Caki2 (cell line): Measurements from ENCODE around the gene CLEC7A. TPM values are rescaled to one million over a fixed set of nuclear protein-coding genes. Genes with fewer than 3 reads are reported as not detected.

ENCODE experiments used
- DNase-seq: peaks from one replicate; pipeline ENCODE4 v3.0.0-alpha.2; 2015; ENCODE audit warnings: low read depth
- in situ Hi-C: cut with HindIII; loops from 2 replicates; pipeline ENCODE4 v1.10.0; 2016; ENCODE audit warnings: low sequenced_read_pairs, low pct_unique_long_range_greater_than_20kb, mixed read lengths
- total RNA-seq: library from RNA; depleted of rRNA; stranded (reverse); fragments of >200 nt; shearing (Covaris generic); gene quantifications from 2 replicates; pipeline ENCODE4 v1.2.3, GENCODE V29; 2014; ENCODE audit warnings: low replicate concordance

CLEC7A gene
- total RNA-seq, 1 experiment from 2014 or later, result not detected

DNA sequence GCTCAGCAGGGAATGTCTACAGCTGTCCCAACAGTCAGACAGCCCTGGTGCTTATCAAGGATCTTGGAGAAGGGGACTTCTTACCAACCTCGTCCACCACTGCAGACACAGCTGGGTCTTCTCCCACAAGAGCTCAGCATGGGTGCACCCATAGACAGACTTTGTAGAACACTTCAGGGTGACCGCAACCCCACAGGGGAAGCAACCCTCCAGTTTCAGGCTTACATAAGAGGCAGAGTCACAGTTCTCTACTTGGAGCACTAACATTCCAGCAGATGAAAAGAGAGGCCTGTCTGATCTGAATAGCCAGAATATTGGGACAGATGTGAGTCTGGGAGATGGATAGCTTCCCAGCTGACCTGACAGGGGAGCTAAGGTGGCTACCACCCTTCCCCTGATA, 27.7 kb downstream of the CLEC7A start:
- no peak for DNase-seq

DNA sequence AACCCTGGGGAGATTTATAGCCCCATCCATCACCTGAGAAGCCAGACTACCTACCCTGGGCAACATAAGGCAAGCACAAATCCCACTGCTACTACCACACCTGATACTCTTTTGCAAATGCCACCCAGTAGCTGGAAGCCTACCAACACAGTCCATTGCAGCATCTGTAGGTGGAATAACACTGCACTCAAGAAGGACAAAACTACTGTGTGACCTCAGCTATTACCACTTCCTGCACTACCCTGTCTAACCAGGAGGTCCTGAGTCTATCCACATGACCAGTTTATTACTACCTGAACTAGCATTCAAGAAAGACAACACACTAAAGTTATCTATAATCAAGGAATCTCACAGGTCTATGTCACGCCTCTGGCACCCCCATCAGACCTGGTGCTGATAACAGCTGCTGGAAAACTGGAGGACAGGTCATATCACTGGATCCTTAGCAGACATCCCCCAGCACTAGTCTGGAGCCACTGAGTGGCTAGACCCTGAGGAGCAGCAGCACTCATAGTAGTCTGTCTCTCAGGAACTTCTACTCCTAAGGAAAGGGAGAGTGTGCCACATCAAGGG, 28.3 kb downstream of the CLEC7A start:
- in situ Hi-C loops, result no loop called here
- no peak for DNase-seq

More for the DNA sequence above, 27.7 kb downstream of the CLEC7A start:
- in situ Hi-C loops, result no loop called here

DNA sequence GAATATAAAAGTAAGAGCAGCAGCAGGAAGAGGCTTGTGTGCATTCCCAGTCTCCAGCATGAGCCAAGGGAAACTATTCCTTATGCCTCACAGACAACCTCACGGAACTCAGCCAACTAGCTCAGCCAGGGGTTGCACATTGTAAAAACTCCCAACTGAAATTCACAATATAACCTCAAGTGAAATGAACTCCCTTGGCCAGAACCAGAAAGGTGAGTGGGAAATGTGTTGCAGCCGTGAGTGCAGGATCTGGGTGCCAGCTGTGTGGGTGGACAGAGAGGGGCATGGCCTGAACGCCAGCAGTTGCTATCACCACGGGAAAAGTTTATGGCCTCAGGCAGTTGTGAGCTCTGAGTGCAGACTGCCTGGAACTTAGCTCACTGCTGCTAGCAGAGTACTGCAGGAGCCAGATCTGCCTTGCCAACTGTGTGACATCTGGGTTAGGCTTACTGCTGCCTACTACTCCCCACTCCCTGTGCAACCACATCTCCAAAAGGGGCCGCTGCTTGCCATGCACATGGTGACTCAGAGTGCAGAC, 28.9 kb downstream of the CLEC7A start:
- in situ Hi-C loops, result no loop called here
- no peak for DNase-seq

DNA sequence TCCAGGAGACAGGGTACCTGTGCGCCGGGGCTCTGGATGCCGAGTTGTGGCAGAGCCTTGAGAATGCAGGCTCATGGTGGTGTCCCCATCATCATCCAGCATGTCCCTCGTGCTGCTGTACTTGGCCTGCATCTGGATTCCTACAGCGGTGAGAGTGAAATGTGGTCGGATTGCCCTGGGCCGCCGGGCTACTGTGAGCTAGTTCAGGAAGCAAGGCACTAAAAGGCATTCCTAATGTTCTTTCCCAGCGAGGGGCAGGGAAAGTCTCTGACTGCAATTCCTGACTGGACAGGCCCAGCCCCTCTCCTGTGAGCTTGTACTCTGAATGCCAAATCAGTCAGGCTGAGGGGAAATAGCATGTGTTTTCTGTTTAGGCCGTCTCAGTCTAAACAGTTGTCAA, 31.2 kb downstream of the CLEC7A start, which contains the start of gene CLEC1A:
CLEC1A (minus strand) TSS at position 195 of the 400 bp plus-strand sequence; CDS start at position 132, 63 bp downstream.
- DNase-seq, result no peak
- in situ Hi-C loops, result no loop called here

DNA sequence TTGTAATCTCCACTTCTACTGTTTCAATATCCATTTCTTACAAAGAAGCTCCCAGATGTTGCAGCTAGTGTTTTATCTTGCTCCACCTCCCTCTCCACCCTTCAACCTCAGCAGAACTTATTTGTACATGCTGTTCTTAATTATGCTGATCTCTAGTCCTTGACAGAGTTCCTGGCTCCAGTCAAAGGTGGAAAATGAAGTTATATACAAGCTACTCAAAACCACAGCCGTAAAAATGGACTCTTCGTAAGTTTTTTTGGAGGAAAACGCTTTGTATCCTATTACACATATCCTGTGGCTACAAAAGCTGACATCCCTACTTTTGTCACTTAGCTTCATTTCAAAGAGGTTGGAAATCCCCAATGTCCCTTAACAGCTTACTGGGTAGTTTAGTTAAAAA, 32.5 kb downstream of the CLEC7A start:
- in situ Hi-C loops, result no loop called here
- no peak for DNase-seq

DNA sequence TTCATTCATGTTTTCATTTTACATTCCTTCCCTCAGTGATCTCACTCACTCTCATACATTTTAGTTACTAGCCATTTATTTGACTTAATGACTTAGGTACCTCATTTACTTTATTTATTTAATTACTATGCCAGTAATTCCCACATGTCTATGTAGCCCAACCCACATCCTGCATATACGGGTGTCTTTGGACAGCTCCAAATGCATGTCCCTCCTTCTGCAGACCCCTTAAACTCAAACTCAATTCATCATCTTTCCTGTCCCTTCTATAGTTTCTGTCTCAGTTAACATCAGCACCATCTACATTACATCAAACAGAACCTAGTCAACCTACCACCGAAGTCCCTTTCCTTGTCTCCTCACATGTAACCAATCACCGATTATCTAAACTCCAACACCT, 34.0 kb downstream of the CLEC7A start:
- in situ Hi-C loops, result no loop called here
- DNase-seq, result no peak

DNA sequence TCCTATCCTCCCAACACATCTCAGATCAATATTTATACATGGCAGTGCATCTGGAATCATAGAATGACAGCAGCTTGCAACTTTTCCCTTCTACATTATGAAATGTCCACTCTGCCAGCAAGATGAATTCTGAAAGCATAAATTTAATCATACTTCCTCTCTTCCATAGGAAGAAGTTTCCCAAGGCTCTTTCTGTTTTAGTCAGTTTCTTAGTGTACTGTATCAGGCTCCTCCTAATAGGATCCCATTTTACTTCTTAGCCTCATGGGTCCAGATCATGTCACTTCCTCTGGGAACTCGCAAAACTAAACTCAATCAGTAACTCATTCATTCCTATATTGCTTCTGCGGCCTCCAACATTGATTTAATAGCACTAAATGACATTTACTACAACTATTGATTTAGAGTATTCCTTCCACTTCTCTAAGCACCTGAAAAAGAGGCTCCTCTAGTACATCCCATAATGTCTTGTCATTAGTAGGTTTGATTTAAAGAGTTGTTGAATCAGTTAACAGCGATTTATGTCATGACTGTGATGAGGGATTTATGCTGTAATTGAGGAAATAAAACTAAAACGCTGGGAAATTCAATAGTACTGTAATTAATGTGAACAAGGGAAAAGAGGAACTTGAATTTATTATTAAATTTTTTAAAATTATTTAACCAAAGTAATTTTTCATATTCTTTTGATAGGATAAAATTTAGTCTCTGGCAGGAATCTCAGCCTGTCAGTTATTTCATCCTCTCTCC, 35.2 kb downstream of the CLEC7A start:
- in situ Hi-C loops, result no loop called here
- no peak for DNase-seq

DNA sequence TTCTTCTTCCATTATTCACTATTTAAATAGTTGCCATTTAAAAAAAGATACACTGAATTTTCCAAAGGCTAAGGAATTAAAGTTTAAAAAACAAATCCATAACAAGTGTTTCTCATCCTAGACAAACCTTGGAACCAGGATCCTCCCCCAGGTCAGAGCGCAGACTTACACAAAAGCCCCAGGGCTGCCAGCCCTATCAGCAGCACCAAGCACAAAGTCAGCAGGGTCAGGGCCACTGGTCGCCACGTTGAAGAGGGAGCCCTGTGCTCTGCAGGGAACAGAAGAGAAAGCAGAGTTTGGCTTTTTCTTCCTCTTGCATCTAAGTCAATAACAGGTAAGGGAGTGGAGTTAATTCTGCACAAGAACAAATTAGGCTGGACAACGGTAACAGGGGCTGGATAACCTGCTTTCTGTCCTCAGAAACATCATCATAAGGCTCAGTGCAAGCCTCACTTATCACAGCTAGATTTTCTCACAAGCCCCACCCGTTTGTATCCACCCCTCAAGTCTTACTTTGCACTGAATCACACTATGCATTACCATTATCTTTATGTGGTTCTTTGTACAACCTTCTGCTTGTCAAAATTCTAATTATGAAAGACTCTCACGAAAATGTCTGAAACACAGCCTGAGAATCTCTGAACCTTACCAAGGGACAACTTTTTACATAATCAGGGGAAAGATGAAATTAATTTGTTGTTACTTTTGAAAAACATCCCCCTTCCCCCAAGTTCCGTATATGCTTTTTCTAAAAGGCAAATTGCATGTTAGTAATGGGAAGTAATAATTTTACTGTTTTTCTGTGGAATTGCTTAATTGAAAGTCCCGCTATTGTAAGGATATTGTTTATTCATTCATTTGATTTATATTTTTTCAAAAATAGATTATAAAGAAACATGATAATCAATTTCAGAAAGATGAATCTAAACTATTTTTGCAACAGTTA, 40.8 kb downstream of the CLEC7A start:
- no peak for DNase-seq
- in situ Hi-C loops, result no loop called here

DNA sequence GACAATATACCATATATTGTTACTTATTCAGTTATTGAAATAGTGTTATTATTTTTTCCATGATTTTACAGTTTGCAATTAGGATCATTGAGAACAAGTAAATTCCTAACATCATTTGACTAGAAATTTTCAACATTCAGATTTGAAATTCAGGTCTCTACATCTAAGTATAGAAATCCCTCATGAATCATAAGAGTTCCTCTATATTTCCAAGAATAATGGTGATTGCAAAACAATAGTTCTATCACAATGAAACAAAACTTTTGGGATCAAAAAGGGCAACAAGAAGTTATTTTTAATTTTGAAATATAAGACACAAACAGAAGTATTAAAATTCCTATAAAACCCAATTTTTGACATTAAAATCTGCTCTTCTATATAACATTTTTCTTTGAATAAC, 42.0 kb downstream of the CLEC7A start:
- in situ Hi-C loops, result no loop called here
- DNase-seq, result no peak

DNA sequence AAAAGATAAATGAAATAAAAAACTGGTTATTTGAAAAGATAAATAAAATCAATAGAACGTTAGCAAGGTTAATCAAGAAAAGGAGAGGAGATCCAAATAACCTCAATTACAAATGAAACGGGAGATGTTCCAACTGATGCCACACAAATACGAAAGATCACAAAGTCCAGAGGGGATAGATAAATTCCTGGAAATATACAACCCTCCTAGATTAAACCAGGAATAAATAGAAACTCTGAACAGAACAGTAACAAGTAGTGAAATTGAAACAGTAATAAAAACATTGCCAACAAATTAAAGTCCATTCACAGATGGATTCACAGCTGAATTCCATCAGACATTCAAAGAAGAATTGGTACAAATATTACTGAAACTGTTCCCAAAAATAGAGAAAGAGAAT, 43.6 kb downstream of the CLEC7A start:
- in situ Hi-C loops, result no loop called here
- DNase-seq, result no peak

DNA sequence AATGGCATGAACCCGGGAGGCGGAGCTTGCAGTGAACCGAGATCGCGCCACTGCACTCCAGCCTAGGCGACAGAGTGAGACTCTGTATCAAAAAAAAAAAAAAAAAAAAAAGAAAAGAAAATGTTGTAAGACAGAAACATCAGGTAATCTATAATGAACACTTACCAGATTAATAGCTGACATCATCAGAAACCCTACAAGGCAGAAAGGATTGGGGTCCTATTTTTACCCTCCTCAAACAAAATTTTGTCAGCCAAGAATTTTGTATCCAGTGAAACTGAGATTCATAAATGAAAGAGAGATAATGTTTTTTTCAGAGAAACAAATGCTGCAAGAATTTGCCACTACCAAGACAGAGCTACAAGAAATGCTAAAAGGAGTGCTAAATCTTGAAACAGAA, 45.3 kb downstream of the CLEC7A start:
- in situ Hi-C loops, result no loop called here
- no peak for DNase-seq

DNA sequence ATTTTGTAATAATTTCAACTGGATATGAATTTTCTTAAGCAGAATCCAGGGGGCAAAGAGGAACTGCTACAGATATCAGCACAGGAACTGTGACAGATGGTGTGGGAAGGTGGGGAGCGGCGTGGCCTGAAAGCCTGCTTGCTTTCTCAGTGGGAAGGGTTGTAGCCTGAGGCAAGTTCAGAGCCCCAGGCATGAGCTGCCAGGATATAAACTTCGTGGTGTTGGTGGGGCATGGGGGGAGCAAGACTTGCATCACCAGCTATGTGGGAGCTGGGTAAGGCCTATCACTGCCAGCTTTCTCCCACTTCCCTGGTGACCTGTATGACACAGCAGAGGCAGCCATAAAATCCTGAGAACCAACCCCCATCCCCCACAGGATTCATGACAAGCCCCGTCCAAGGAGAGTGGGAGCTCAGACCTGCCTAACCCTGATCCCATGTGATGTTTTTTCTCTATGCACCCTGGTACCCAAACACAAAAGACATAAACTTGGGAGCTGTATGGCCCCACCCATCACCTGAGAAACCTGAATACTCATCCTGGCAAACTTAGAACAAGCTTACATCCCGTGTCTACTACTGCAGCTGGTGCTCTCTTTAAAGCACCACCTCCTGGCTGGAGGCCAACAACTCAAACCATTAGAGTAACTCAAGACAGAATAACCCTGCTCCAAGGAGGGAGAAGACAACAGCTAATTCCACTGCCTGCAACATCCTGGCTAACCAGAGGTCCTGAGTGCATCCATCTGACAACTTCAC, 47.7 kb downstream of the CLEC7A start:
- in situ Hi-C loops, result no loop called here

DNA sequence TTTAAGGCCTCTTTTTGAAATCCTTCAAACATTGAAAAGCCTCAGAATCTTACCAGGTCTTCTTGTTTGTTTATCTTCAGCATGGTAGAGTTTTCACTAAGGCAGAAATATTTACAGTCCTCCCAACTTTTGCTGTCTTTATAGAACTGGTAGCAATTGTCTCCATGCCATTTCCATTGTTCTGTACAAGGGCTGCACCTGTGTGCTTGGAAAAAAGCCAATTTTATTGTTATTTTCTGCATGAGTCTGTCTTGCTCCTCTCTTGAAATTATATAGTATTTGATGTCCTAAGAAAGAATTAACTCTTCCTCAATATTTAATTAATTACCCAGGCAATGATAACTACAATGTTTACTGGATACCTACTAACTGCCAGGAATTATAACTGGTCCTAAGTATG, 54.5 kb downstream of the CLEC7A start:
- no peak for DNase-seq
- in situ Hi-C loops, result no loop called here

More for the DNA sequence above, 47.7 kb downstream of the CLEC7A start:
- no peak for DNase-seq

DNA sequence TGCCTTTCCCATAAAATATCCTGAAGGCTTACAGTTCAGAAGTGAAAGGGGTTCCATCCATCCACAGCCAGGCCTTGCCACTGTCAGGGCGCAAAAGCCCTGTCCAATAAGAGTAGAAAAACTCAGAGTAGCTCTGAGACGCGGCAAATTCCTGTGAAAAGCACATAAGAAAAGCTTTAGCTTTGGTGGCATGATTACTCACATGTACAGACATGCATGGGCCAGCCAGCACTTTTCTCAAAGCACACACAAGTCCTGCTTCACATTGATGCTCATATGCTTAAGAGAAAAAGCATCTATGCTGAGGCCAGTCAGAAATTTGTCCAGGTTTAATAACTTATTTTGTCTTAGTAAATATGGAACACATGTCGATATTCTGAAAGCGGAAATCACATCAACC, 56.7 kb downstream of the CLEC7A start:
- in situ Hi-C loops, result no loop called here
- no peak for DNase-seq

DNA sequence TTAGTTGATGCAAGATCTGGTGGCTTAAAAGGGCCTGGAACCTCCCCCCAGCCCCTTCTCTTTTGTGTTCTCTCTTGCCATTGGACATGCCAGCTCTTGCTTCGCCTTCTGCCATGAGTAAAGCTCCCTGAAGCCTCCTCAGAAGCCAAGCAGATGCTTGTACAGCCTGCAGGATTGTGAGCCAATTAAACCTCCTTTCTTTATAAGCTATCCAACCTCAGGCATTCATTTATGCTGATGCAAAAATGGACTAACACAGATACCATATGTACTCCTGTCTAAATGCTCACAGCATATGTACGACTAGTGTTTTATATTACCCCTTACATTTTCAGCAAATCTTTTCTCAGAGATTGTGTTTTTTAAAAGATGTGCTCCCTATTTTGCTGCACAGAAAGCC, 57.9 kb downstream of the CLEC7A start:
- in situ Hi-C loops, result no loop called here
- DNase-seq, result no peak

DNA sequence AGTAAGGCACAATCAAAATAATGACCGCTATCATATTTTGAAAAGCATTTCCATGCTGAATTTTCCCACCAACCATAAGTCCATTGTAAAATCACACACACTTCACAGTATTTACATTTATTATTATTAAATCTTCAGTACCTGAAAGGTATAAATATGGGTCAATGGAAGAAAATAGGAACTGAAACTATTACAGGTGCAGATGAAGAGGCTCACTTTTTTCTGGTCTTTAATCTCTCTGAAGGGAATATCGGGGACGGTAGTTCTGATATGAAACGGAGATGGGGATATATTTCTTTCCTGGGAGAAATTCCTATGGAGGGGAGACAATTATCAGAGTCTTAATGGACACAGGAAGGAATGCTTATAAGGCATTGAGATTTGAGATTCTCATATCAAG, 59.6 kb downstream of the CLEC7A start:
- in situ Hi-C loops, result no loop called here
- no peak for DNase-seq

DNA sequence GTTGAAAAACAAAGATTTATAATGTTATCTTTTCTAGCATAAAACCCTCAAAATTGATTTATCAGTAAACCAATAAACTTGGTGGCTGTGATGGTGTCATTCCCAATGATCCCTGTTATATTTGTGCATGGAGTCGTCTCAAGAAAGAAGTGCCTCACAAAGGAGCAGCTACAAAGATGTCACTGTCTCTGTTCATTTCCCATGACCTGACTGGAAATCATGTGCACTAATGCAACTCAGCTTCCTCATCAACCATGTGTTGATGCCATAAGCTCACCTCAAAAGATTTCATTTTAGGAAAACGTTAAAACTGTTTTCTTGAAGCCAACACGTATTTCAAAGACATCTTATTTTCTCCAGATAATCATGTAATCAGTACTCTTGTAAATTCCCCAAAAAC, 60.0 kb downstream of the CLEC7A start:
- in situ Hi-C loops, result no loop called here
- no peak for DNase-seq

DNA sequence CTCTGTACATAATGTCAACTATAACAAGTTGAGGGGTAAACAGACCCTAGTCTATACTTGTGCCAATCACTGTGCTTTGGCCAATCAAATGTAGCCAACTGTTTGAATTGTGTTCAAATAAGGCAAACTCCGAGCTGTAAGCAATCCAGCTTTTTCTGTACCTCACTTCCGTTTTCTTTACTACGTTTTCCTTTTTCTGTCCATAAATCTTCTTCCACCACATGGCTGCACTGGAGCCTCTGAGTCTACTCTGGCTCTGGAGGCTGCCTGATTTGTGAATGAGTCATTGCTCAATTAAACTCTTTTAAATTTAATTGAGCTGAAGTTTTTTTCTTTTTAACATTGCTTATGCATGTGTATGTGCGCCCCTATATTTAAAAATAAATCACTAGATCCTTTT, 60.9 kb downstream of the CLEC7A start:
- in situ Hi-C loops, result no loop called here
- no peak for DNase-seq
